ENCODE measurements around the gene LUZP2. TPM values are rescaled to one million over a fixed set of nuclear protein-coding genes. Genes with fewer than 3 reads are reported as not detected.
A peak's percentile ranks its signal among the peaks of the same experiment; 100 is the strongest.

LUZP2 gene
- total RNA-seq = not detected
- long read RNA-seq = 0 reads

- intact Hi-C loops (cut with DNase I) = no loop called here
- ATAC-seq (peak; percentile 73 to 78), DNase-seq (peak; percentile 17)
These were observed at the start of gene LUZP2 for GRCh38 chr11:24496736-24497725. TSS of gene LUZP2 (plus strand) at chr11:24497053.

GRCh38 chr11:24453129-24453718 is 43.6 kb upstream of the LUZP2 start:
- DNase-seq = no peak
- intact Hi-C loops (cut with DNase I) = no loop called here
- ATAC-seq = no peak

- intact Hi-C loops (cut with DNase I) = no loop called here
- DNase-seq = no peak
- no peak for ATAC-seq
These were observed 38.9 kb upstream of the LUZP2 start for GRCh38 chr11:24457985-24458384.

- intact Hi-C loops (cut with DNase I) = no loop called here
- DNase-seq = no peak
- ATAC-seq = no peak
These were observed 26.4 kb upstream of the LUZP2 start for GRCh38 chr11:24470431-24470830.

- intact Hi-C loops (cut with DNase I) = no loop called here
- ATAC-seq (no peak), DNase-seq (no peak)
These were observed 25.8 kb upstream of the LUZP2 start for GRCh38 chr11:24471084-24471483.

GRCh38 chr11:24478718-24479117 is 18.1 kb upstream of the LUZP2 start:
- DNase-seq = no peak
- intact Hi-C loops (cut with DNase I) = no loop called here
- ATAC-seq = no peak

GRCh38 chr11:24489477-24489876 is 7.4 kb upstream of the LUZP2 start:
- intact Hi-C loops (cut with DNase I) = no loop called here
- no peak for ATAC-seq
- no peak for DNase-seq

GRCh38 chr11:24496386-24496735 is 492 bp upstream of the LUZP2 start:
- intact Hi-C loops (cut with DNase I) = no loop called here
- ATAC-seq (no peak), DNase-seq (no peak)

GRCh38 chr11:24497831-24498230 is 978 bp downstream of the LUZP2 start:
- no peak for ATAC-seq
- no peak for DNase-seq
- intact Hi-C loops (cut with DNase I) = no loop called here

- intact Hi-C loops (cut with DNase I) = no loop called here
- DNase-seq (no peak), ATAC-seq (no peak)
These were observed 5.6 kb downstream of the LUZP2 start for GRCh38 chr11:24502425-24502824.

- intact Hi-C loops (cut with DNase I) = no loop called here
These were observed 12.3 kb downstream of the LUZP2 start for GRCh38 chr11:24509114-24509513.

GRCh38 chr11:24511511-24511910 is 14.7 kb downstream of the LUZP2 start:
- intact Hi-C loops (cut with DNase I) = no loop called here
- ATAC-seq (no peak), DNase-seq (no peak)

More at GRCh38 chr11:24509114-24509513, 12.3 kb downstream of the LUZP2 start:
- ATAC-seq = no peak
- no peak for DNase-seq

- DNase-seq = no peak
- peak in 1 of 2 donors; percentile 23 for ATAC-seq
- intact Hi-C loops (cut with DNase I) = no loop called here
These were observed 16.8 kb downstream of the LUZP2 start for GRCh38 chr11:24513479-24514218.

- intact Hi-C loops (cut with DNase I) = no loop called here
- no peak for DNase-seq
- ATAC-seq = no peak
These were observed 17.4 kb downstream of the LUZP2 start for GRCh38 chr11:24514219-24514594.

- intact Hi-C loops (cut with DNase I) = no loop called here
- DNase-seq (no peak), ATAC-seq (no peak)
These were observed 18.8 kb downstream of the LUZP2 start for GRCh38 chr11:24515632-24516031.

GRCh38 chr11:24516638-24517037 is 19.8 kb downstream of the LUZP2 start:
- DNase-seq (no peak), ATAC-seq (no peak)
- intact Hi-C loops (cut with DNase I) = no loop called here

- DNase-seq (no peak), ATAC-seq (no peak)
- intact Hi-C loops (cut with DNase I) = no loop called here
These were observed 24.7 kb downstream of the LUZP2 start for GRCh38 chr11:24521601-24522000.

GRCh38 chr11:24524156-24524555 is 27.3 kb downstream of the LUZP2 start:
- intact Hi-C loops (cut with DNase I) = no loop called here
- ATAC-seq (no peak), DNase-seq (no peak)

GRCh38 chr11:24531528-24531927 is 34.7 kb downstream of the LUZP2 start:
- no peak for ATAC-seq
- intact Hi-C loops (cut with DNase I) = no loop called here
- no peak for DNase-seq

- intact Hi-C loops (cut with DNase I) = no loop called here
- ATAC-seq (no peak), DNase-seq (no peak)
These were observed 46.9 kb downstream of the LUZP2 start for GRCh38 chr11:24543771-24544170.

All from left cardiac atrium (tissue), 4 donors.